ENCODE data around the gene RNF17.

Gene RNF17

DNA sequence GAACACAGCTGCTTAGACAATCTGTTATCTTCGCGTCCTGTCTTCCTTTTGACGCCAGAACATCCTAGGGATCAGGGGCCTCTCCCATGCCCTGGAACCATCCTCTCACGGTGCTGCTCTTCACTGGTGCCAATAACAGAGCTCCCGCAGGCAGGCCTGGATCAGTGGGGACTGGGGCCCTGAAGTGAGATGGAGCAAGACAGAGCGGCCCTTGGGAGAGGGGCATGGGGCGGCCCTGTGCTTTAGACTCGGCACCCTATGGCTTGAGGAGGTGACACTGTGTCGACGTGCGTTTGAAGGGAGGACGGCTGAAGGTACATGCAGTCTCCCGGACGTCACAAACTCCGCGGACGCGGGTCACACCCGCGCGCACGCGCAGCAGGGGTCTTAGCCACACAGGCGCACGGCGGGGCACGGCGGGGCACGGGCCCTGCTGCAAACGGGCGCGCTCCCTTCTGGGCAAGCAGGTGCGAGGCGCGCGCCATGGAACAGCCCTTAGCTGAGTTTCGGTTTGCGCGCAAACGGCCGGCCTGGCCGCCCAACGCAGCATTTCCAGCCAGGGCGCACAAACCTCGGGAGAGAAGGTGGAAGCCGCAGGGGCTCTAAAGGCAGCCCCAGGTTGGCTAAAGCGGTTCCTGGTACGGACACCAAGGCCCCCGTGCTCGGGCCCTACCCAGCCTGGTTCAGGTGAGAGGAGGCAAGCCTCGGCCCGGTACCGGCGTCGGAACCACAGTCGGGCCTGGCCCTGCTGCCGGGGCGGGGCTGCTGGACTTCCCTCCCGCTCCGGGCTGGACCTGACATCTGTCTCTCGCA lies 16.5 kb upstream of the RNF17 start:
- Histone ChIP-seq H3K4me3 (ENCODE audit: low read depth, low read length) (peak overlapping the region; percentile 6), H3K27ac (ENCODE audit: extremely low read depth, low read depth, low read length) (no peak overlapping the region), H3K36me3 (ENCODE audit: control insufficient read depth in 2 of 2, insufficient read depth in 1 of 2, low read length in 2 of 2) (no peaks in the 10 kb centered on the region), H3K9me3 (ENCODE audit: control insufficient read depth, insufficient read depth, low read depth, low read length) (no peaks in the 10 kb centered on the region), H3K4me1 (ENCODE audit: control insufficient read depth, insufficient read depth, low read length) (no peaks in the 10 kb centered on the region)
- TF ChIP-seq OSR2 (tag by site-specific recombination; IDR thresholded peaks at IDR 0.05): no peak
- no peak for TF ChIP-seq MZF1 (tag by site-specific recombination; IDR thresholded peaks at IDR 0.05; ENCODE audit: borderline replicate concordance)
- TF ChIP-seq ZNF335 (tag by site-specific recombination; conservative IDR thresholded peaks at IDR 0.05): peak; percentile 81
- TF ChIP-seq, protein P1, sequence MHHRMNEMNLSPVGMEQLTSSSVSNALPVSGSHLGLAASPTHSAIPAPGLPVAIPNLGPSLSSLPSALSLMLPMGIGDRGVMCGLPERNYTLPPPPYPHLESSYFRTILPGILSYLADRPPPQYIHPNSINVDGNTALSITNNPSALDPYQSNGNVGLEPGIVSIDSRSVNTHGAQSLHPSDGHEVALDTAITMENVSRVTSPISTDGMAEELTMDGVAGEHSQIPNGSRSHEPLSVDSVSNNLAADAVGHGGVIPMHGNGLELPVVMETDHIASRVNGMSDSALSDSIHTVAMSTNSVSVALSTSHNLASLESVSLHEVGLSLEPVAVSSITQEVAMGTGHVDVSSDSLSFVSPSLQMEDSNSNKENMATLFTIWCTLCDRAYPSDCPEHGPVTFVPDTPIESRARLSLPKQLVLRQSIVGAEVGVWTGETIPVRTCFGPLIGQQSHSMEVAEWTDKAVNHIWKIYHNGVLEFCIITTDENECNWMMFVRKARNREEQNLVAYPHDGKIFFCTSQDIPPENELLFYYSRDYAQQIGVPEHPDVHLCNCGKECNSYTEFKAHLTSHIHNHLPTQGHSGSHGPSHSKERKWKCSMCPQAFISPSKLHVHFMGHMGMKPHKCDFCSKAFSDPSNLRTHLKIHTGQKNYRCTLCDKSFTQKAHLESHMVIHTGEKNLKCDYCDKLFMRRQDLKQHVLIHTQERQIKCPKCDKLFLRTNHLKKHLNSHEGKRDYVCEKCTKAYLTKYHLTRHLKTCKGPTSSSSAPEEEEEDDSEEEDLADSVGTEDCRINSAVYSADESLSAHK (tag by site-specific recombination; IDR thresholded peaks at IDR 0.05): no peak
- TF ChIP-seq ZBTB48 (tag by site-specific recombination; IDR thresholded peaks at IDR 0.05): peak; percentile 38; the same call in 1 of the 2 replicates
- peak; percentile 63 for TF ChIP-seq ZBTB17 (tag by site-specific recombination; IDR thresholded peaks at IDR 0.05)
- TF ChIP-seq ZNF843 (tag by site-specific recombination; IDR thresholded peaks at IDR 0.05): 0 out of 2 replicates have a peak, but pooled peaks have one; percentile 14
- no peak for TF ChIP-seq BCL11A (tag by site-specific recombination; IDR thresholded peaks at IDR 0.05; ENCODE audit: low read depth)
- CTCF ChIA-PET: interaction anchor here (0.6 to 0.9 kb wide), 5 partner anchors 15 to 970 kb away, joined by 3 to 4 read pairs (median 3); no protein-coding TSS in a partner anchor
- POLR2A ChIA-PET: no interaction called here

DNA sequence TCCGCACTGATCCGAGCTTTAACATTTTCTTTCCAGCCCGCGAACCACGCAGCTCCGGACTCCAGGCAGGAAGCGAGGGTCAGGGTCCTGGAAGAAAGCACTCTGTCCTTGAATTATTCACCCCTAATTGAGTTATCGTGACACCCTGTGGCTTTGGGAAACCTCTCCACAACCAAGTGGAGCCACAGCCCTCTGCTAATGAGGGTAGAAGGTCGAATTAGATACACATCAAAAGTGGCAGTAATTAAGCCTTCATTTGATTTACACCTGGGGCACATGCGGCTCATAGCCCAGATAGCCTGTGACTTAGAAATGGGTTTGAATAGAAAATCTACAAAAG lies 15.9 kb upstream of the RNF17 start:
- Histone ChIP-seq H3K4me1 (ENCODE audit: control insufficient read depth, insufficient read depth, low read length) (no peaks in the 10 kb centered on the region), H3K27ac (ENCODE audit: extremely low read depth, low read depth, low read length) (no peak overlapping the region), H3K36me3 (ENCODE audit: control insufficient read depth in 2 of 2, insufficient read depth in 1 of 2, low read length in 2 of 2) (no peaks in the 10 kb centered on the region), H3K4me3 (ENCODE audit: low read depth, low read length) (no peak overlapping the region), H3K9me3 (ENCODE audit: control insufficient read depth, insufficient read depth, low read depth, low read length) (no peaks in the 10 kb centered on the region)
- ChIA-PET POLR2A (no interaction called here), CTCF (no interaction called here)
- TF ChIP-seq ZNF211 (tag by site-specific recombination; IDR thresholded peaks at IDR 0.05; ENCODE audit: low read depth) (no peak), ZNF175 (tag by site-specific recombination; IDR thresholded peaks at IDR 0.05) (no peak), WT1 (tag by site-specific recombination; IDR thresholded peaks at IDR 0.05) (no peak), EGR2 (tag by site-specific recombination; IDR thresholded peaks at IDR 0.05; ENCODE audit: low read depth) (no peak), ZNF624 (tag by site-specific recombination; IDR thresholded peaks at IDR 0.05) (no peak), ZNF121 (tag by site-specific recombination; IDR thresholded peaks at IDR 0.05) (no peak), ZNF585B (tag by site-specific recombination; IDR thresholded peaks at IDR 0.05) (no peak), ZNF791 (tag by site-specific recombination; IDR thresholded peaks at IDR 0.05) (no peak), ZNF48 (tag by site-specific recombination; IDR thresholded peaks at IDR 0.05) (no peak)
- TF ChIP-seq, protein P2, sequence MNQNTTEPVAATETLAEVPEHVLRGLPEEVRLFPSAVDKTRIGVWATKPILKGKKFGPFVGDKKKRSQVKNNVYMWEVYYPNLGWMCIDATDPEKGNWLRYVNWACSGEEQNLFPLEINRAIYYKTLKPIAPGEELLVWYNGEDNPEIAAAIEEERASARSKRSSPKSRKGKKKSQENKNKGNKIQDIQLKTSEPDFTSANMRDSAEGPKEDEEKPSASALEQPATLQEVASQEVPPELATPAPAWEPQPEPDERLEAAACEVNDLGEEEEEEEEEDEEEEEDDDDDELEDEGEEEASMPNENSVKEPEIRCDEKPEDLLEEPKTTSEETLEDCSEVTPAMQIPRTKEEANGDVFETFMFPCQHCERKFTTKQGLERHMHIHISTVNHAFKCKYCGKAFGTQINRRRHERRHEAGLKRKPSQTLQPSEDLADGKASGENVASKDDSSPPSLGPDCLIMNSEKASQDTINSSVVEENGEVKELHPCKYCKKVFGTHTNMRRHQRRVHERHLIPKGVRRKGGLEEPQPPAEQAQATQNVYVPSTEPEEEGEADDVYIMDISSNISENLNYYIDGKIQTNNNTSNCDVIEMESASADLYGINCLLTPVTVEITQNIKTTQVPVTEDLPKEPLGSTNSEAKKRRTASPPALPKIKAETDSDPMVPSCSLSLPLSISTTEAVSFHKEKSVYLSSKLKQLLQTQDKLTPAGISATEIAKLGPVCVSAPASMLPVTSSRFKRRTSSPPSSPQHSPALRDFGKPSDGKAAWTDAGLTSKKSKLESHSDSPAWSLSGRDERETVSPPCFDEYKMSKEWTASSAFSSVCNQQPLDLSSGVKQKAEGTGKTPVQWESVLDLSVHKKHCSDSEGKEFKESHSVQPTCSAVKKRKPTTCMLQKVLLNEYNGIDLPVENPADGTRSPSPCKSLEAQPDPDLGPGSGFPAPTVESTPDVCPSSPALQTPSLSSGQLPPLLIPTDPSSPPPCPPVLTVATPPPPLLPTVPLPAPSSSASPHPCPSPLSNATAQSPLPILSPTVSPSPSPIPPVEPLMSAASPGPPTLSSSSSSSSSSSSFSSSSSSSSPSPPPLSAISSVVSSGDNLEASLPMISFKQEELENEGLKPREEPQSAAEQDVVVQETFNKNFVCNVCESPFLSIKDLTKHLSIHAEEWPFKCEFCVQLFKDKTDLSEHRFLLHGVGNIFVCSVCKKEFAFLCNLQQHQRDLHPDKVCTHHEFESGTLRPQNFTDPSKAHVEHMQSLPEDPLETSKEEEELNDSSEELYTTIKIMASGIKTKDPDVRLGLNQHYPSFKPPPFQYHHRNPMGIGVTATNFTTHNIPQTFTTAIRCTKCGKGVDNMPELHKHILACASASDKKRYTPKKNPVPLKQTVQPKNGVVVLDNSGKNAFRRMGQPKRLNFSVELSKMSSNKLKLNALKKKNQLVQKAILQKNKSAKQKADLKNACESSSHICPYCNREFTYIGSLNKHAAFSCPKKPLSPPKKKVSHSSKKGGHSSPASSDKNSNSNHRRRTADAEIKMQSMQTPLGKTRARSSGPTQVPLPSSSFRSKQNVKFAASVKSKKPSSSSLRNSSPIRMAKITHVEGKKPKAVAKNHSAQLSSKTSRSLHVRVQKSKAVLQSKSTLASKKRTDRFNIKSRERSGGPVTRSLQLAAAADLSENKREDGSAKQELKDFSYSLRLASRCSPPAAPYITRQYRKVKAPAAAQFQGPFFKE (tag by site-specific recombination; IDR thresholded peaks at IDR 0.05; ENCODE audit: borderline replicate concordance): no peak
- TF ChIP-seq, protein P3, sequence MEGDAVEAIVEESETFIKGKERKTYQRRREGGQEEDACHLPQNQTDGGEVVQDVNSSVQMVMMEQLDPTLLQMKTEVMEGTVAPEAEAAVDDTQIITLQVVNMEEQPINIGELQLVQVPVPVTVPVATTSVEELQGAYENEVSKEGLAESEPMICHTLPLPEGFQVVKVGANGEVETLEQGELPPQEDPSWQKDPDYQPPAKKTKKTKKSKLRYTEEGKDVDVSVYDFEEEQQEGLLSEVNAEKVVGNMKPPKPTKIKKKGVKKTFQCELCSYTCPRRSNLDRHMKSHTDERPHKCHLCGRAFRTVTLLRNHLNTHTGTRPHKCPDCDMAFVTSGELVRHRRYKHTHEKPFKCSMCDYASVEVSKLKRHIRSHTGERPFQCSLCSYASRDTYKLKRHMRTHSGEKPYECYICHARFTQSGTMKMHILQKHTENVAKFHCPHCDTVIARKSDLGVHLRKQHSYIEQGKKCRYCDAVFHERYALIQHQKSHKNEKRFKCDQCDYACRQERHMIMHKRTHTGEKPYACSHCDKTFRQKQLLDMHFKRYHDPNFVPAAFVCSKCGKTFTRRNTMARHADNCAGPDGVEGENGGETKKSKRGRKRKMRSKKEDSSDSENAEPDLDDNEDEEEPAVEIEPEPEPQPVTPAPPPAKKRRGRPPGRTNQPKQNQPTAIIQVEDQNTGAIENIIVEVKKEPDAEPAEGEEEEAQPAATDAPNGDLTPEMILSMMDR (tag by site-specific recombination; IDR thresholded peaks at IDR 0.05): no peak
- TF ChIP-seq, protein P4, sequence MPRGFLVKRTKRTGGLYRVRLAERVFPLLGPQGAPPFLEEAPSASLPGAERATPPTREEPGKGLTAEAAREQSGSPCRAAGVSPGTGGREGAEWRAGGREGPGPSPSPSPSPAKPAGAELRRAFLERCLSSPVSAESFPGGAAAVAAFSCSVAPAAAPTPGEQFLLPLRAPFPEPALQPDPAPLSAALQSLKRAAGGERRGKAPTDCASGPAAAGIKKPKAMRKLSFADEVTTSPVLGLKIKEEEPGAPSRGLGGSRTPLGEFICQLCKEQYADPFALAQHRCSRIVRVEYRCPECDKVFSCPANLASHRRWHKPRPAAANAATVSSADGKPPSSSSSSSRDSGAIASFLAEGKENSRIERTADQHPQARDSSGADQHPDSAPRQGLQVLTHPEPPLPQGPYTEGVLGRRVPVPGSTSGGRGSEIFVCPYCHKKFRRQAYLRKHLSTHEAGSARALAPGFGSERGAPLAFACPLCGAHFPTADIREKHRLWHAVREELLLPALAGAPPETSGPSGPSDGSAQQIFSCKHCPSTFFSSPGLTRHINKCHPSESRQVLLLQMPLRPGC (tag by site-specific recombination; IDR thresholded peaks at IDR 0.05): no peak
